DMS79 (cell line): Measurements from ENCODE around the gene ZSCAN5A.
"Not testable (repeated sequence)": the region's sequence is repeated elsewhere in the genome, so short reads cannot be mapped to it uniquely, and the experiment has no call there.

Source experiments
- DNase-seq: peaks from one replicate; lab custom pipeline; 2025; lab: John Stamatoyannopoulos, UW

Gene ZSCAN5A

GRCh38 chr19:56272161-56272798 lies 42.4 kb downstream of the ZSCAN5A start, which contains the start of gene EDDM13:
TSS of gene EDDM13 (plus strand) at chr19:56272748. CDS start at chr19:56272835, 87 bp downstream.
- no peak for DNase-seq

GRCh38 chr19:56271151-56271550 lies 43.5 kb downstream of the ZSCAN5A start:
- no peak for DNase-seq

GRCh38 chr19:56270676-56271075 lies 44.0 kb downstream of the ZSCAN5A start:
- no peak for DNase-seq

GRCh38 chr19:56269348-56269747 lies 45.3 kb downstream of the ZSCAN5A start:
- DNase-seq: no peak

GRCh38 chr19:56266051-56266450 lies 48.6 kb downstream of the ZSCAN5A start:
- no peak for DNase-seq

GRCh38 chr19:56263319-56263718 lies 51.3 kb downstream of the ZSCAN5A start:
- DNase-seq: no peak

- DNase-seq: not testable (repeated sequence)
Measured at GRCh38 chr19:56261932-56262331, 52.7 kb downstream of the ZSCAN5A start.

- DNase-seq: no peak
Measured at GRCh38 chr19:56261145-56261544, 53.5 kb downstream of the ZSCAN5A start.

GRCh38 chr19:56258272-56258671 lies 56.4 kb downstream of the ZSCAN5A start:
- DNase-seq: no peak

GRCh38 chr19:56253737-56254136 lies 60.9 kb downstream of the ZSCAN5A start:
- DNase-seq: peak; percentile 23

GRCh38 chr19:56252699-56253422 lies 61.8 kb downstream of the ZSCAN5A start:
- no peak for DNase-seq

- not testable (repeated sequence) for DNase-seq
Measured at GRCh38 chr19:56248736-56249338, 65.8 kb downstream of the ZSCAN5A start.

GRCh38 chr19:56245764-56246163 lies 68.9 kb downstream of the ZSCAN5A start:
- DNase-seq: not testable (repeated sequence)

- no peak for DNase-seq
Measured at GRCh38 chr19:56245121-56245740, 69.4 kb downstream of the ZSCAN5A start.

- no peak for DNase-seq
Measured at GRCh38 chr19:56223481-56223880, 91.2 kb downstream of the ZSCAN5A start.

- no peak for DNase-seq
Measured at GRCh38 chr19:56222901-56223300, 91.7 kb downstream of the ZSCAN5A start.

- DNase-seq: no peak
Measured at GRCh38 chr19:56221851-56222250, 92.8 kb downstream of the ZSCAN5A start.

- DNase-seq: not testable (repeated sequence)
Measured at GRCh38 chr19:56221442-56221841, 93.2 kb downstream of the ZSCAN5A start.

- no peak for DNase-seq
Measured at GRCh38 chr19:56218961-56219360, 95.7 kb downstream of the ZSCAN5A start.

- no peak for DNase-seq
Measured at GRCh38 chr19:56217039-56217949, 97.3 kb downstream of the ZSCAN5A start.

- no peak for DNase-seq
Measured at GRCh38 chr19:56211718-56212117, 102.9 kb downstream of the ZSCAN5A start.

GRCh38 chr19:56210036-56210435 lies 104.6 kb downstream of the ZSCAN5A start:
- not testable (repeated sequence) for DNase-seq
